Esophagus mucosa (tissue), 1 donor: ENCODE results near the gene GPR34. TPM values are rescaled to one million over a fixed set of nuclear protein-coding genes. Genes with fewer than 3 reads are reported as not detected.
"Not testable (repeated sequence)": the region's sequence is repeated elsewhere in the genome, so short reads cannot be mapped to it uniquely, and the experiment has no call there.

Source experiments
- ATAC-seq: fragments of 200-7000 bp; cut with Tn5 transposase; one replicate; pipeline ENCODE4 v1.9.1; 2020
- total RNA-seq: library from RNA; stranded (reverse); gene quantifications from one replicate; pipeline ENCODE4 v1.2.4, GENCODE V29; 2023
- donor health status: DM: yes; HTN: yes; CAD: no.

Gene GPR34
- total RNA-seq, 1 donor from 2014 or later = 0.40 TPM

DNA sequence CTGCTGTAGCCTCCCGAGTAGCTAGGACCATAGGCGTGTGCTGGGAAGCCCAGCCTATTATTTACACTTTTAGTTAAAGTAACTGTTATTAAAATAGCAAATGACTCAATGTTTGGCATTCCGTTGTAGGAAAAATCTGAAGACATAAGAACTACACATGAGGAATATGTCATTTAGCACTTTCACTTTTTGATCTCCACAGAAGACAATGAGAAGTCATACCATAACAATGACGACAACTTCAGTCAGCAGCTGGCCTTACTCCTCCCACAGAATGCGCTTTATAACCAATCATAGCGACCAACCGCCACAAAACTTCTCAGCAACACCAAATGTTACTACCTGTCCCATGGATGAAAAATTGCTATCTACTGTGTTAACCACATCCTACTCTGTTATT is 6.7 kb downstream of the GPR34 start:
- ATAC-seq = no peak

DNA sequence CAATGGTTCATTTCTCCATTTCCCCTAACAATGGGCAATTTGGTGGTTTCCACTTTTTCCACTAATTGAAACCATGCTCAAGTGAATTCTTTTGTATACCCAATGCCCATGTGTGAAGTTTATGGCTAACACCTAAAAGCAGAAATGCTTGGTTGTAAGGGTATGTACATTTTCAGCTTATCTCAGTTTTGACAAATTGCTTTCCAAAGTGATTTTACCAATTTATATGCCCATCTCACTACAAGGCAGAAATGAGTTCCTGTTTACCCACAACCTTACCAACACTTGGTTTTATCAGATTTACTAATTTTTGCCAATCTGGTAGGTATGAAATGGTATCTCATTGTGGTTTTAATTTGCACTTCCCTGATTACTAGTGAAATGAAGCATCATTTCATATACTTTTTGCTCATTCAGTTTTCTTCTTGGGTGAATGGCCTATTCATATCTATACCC is 14.8 kb downstream of the GPR34 start:
- ATAC-seq = no peak

DNA sequence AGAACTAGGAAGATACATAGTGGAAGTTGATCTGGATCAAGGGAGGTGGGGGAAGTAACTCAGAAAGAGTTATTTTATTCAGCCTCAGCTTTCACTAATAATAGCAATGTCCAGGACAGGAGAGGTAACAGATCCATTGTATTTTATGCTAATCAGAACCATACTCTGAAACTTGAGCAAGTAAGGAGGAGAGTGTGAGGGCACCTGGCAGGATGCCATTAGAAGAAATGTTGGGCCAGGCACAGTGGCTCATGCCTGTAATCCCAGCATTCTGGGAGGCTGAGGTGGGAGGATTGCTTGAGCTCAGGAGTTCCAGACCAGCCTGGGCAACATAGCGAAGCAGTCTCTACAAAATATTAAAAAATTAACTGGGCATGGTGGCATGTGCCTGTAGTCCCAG is 16.3 kb downstream of the GPR34 start:
- ATAC-seq = no peak

DNA sequence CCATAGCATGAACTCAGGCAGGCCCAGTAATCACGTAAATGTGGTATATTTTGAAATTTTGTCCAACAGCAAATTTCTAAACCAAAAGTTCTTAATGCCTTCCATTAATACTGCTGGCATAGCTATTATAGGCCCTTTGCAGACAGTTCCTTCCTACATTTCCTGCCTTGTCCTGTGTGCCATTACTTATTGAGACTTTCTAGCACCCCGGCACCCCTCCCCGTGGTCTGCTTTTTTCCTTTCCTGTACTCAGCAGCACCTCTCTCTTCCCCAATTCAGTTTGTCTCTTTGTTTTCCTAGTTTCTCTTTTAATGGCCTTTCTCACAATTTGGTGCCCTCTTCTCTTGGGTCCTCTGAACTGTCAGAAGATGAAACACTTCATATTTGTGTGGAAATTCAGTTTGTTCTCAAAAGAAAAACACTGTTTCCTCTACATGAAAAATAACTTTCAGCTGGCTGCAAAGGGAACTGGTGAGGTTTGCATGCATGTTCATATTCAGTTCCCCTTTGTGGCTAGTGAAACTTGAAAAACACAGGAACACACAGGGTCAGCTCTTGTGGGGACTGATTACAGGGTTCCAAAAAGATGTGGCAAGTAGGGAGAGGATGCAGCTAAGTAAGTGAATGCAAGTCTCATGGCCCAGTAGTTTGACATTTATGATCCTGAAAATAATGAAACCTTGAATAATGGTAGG is 17.1 kb downstream of the GPR34 start:
- no peak for ATAC-seq

DNA sequence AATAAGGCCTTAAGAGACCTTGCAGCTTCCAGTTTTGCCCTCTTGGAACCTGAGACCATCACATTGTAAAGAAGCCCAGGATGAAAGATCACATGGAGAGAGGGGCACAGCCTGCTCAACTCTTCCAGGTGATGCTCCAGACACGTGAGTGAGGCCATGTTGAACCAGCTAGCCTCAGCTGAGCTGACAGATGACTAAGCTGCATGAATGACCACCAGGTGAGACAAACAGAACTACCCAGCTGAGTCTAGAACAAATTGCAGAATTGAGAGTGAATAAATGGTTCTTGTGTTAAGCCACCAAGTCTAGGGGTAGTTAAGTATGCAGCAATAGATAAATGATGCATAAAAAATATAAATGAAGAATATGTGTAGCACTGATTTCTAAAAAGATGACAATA is 18.4 kb downstream of the GPR34 start:
- ATAC-seq = no peak

DNA sequence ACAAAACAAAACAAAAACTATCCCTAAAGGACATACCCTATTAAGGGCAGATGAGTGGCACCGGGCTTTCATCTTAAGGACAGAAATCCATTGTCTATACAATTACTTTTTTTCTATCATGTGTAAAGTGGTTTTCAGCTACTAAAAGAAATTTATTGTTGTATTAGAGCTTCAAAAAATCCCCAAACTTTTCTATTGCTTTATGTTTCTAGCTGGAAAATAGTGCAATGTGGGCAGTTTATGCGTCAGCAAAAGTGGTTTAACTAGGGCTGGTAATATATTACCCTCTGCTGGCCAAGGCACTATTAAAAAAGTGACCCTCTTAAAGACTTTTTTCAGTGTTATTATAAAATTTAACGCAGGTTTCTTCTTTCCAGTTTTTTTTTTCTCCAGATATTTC is 19.7 kb downstream of the GPR34 start:
- no peak for ATAC-seq

DNA sequence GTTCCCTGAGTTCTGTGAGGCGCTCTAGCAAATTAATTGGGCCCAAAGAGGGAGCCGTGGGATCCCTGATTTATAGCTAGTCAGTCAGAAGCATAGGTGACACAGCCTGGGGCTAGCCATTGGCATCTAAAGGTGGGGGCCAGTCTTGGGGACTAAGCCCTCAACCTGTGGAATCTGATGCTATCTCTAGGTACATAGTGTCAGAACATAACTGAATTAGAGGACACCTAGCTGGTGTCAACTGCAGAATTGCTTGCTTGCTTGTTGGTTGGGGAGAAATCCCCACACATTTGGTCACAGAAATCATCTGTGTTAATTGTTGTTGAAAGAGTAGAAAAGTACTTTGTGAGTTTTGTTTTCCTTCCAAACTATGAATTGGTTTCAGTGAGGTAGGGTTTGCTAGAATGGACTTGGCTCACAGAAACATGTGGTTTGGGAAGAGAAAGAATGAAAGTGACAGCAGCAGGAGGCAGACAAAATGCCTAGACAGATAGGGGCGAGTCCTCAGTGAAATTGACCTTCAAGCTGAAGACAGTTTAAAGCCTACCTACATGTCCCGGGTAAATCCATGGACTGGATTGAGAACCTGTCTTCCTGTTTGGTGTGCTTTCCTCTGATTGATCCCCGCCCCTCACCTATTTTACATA is 22.4 kb downstream of the GPR34 start:
- no peak for ATAC-seq

DNA sequence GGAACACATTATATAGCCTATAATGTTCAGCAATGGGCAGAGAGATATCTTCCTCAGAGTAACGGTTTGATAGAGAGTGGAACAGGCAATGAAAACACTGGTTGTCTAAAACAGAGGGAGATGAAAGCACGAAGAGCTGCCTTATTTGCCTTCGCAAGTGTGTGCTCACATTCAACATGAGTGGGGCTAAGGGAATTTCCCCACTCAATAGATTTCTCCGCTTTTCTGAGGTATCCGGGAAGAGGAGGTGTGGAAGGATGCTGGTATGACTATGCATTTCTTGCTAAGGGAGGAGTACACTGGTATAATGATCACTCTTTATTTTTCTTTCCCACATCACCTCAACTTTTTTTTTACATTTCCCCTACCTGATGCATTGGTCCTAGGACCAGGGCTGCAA is 27.4 kb downstream of the GPR34 start:
- no peak for ATAC-seq

DNA sequence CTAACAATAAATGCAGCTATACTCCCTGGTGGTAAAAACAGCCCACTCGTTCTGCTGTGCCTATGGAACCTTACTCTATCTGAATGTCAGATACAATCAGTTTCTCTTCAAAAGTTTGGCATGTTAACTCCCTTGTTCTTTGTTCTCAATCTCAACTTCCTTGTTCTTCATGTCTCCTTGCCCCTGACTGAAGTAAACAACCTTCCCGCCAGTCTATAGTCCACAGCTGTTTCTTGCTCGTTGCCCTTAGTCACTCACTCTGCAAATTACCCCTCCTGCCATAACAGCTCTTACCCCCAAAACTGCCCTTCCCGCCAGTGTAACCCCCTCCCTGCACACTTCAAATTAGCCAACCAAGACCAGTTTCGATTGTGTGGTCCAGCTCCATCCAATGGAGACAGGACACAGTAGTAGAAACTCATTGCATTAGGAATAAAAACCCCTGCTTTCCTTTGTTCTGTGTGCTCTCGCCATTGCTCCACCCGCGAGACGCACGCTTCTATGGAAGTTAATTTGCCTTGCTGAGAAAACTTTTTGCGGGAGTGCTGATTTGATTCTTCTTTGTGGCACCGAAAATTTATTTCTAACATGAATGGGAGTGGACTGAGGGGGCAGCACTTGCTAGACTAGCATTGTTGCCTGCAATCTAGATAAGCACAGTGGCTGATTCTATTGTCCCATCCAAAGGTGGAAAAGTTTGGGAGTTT is 28.1 kb downstream of the GPR34 start:
- no peak for ATAC-seq

DNA sequence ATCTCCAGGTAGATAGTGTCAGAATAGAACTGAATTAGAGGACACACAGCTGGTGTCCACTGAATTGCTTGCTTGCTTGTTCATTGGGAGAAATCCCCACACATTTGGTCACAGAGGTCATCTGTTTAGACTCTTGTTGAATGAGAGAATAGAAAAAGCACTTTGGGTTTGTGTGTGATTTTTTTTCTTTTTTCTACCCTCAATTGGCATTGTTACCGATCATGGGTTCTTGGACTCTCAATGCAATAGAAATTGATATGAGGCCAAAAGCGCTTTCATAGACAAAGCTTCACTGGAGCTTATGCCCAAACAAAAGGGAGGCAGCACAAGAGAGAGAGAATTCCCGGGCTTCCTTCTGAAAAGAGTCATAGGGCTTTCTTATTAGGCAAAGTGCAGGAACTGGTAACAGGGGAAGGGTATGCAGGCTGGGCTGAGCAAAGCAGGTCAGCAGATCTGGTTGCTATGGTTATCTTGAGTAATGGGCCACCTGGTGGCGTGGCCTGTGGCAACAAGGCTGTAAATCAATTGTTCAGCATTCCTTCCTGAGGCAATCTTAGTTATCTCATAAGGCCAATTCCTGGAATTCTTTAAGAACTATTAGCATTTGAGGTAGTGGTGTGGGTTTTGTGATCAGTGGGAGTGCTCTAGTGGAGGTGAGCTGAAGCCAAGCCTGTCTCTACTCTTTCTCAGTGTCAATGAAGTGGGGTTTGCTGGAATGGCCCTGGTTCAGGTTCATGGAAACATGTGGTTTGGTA is 29.9 kb downstream of the GPR34 start:
- no peak for ATAC-seq

DNA sequence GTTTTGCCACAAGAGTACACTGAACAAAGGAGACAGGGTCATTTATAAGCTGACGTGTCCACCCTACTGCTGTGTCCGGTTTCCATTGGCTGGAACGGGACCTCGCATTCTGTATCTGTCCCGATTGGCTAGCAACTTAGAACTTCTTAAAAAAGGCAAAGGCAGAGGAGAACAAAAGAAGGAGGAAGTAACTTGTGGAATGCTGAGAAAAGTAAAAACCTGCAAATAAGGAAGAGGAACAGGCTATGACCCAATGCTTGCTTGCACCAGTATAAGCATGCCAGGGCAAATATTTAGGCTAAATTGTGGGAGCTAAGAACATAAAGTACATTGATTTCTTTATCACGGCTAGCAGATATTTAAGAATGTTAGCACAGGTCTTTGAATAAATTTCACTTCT is 30.8 kb downstream of the GPR34 start:
- not testable (repeated sequence) for ATAC-seq

DNA sequence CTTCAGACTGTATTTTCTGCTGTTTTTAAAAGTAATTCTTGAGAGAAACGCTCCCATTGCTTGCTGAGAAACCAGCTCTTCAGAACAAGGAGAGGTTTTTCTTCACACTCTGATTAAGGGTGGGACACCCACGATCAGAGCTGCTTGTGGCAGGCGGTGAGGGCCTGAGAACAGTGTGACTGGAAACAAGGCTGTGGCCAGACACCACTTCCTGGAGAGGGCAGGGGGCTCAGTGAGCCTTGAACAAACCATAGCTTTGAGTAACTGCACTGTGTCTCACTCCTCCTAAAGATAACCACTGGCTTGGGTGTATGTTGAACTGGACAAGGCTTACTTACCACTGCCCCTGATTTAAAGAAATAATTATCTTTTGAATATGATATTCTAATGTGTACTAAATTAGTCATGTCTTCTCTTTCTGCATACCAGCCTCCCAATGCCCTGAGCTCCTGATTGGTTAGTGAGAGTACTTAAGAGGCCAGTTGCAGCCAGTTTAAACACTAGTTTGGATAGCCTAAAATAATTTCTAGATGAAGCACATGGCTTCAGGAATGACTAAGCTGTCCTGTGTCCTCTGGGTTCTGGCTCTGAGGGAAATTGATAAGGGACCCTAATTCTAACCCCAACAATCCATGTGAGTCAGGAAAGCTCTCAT is 31.5 kb downstream of the GPR34 start:
- ATAC-seq = peak; percentile 65

DNA sequence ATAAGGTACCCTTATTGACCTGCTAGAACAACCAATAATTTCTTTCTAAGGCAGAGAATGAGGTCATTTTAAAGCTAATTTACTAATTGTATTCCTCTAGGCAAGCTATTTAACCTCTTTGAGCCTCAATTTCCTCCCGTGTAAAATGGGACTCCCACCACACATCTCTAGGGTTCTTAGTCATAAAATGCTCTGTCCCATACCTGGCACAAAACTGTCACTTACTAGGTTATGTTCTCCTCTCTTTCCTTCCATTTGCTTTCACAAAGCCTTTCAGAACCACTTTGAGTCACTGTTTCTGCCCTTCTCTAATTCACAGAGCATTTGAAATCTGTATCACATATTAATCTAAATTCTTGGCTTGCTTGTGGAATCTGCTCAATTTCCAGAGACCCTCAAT is 32.8 kb downstream of the GPR34 start:
- ATAC-seq = no peak

DNA sequence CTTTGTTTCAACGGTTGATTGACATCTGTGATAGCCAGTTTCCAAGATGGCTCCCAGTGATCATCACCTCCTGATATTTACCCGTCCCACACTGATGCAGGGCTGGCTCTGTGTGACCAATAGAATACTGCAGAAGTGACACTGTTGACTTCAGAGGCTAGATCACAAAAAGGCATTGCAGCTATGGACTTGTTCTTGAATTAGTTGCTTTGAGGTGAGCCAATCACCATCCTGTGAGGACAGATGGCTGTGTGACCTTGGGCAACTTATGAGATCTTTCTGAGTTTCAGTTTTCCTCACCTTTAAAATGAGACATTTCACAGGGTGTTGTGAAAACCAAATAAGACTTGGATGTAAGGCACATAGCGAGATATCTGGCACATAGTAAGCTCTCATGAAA is 33.4 kb downstream of the GPR34 start:
- no peak for ATAC-seq

DNA sequence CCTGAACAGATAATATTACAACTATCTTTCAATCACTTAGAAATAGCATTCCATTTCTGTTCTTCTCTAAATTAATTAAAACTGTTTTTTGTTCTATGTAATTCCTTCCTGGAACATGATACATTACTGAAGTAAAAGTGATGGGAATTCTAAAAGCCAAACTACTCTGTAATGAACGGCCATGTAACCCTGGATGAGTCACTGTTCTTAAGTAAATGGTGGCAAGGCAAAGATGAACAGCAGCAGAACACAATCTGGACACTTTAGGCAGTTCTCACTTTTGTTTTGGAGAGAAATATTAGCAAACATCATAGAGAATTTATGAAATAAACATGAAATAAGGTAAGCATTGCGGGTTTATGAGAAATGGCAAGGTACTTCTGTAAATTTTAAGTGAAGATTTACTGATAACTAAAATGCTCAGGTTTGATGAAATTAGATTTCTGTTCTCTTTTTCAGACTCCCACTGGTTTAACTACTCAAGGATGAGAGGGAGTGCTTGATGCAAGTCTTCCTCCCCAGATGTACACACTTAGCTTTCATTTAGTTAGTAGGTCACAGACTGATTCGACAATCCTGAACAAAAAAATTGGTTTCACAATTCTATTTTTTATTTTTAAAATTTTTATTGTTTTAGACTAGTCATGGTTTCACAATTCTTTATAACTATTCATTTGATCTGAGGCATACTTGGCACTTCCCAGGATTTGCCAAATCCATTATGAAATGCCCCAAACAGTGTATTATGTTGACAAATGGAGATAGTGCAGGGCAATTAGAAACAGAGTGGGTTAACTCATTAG is 34.2 kb downstream of the GPR34 start:
- no peak for ATAC-seq

DNA sequence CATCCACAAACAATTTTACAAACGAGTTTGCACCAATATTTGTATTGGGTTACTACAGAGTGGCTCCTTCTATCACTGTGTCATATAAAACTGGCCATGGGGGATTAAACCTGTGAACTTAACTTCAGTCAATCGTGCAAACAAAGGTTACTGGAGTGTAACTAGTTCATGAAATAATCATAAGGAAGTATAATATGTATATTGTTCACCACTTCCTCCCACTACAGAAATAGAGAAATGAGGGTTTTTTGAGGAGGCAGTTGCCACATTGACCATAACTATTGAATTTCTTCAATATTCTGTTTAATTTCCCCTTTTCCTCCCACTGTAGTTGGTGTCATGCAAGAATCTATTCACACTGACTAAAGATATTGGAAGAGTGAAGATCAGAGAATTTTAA is 35.1 kb downstream of the GPR34 start, which contains the start of gene GPR82:
Gene GPR82 (plus strand): TSS at position 356 of the 400 bp plus-strand sequence. CDS start 2,846 bp downstream, outside the sequence.
- peak; percentile 47 for ATAC-seq

DNA sequence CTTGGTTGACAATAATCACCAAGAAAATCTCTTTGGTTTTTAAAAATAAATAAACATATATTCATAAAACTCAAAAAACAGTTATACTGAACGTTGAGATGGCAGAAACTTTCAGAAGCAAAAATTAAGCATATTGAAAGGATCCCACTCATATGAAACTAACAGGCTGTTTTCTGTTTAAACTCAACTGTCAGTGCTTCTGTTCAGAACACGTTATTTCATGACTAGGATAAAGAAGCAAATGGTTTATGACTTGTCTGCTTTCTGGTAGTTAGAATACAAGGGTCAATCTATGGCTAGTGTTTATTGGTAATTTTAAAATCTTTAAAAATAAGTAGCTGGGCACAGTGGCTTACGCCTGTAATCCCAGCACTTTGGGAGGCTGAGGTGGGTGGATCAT is 39.4 kb downstream of the GPR34 start:
- ATAC-seq = no peak

DNA sequence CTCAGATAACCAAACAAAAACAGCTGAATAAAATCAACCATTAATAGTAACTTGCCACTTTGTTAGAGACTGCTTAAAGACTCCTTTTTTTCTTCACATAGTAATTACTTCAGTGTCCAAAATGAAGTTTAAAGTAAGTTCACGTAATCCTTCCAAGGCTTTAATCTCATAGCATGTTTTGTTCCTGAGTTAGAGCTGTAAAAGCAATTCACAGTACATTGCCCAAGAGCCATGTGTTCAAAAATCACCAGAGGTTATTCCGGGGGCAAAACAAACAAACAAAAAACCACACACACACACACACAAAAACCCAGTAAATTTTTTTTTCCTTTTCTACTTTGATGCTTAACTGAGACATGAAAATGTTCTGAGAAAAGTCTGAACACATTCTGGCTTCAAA is 41.3 kb downstream of the GPR34 start:
- ATAC-seq = no peak

DNA sequence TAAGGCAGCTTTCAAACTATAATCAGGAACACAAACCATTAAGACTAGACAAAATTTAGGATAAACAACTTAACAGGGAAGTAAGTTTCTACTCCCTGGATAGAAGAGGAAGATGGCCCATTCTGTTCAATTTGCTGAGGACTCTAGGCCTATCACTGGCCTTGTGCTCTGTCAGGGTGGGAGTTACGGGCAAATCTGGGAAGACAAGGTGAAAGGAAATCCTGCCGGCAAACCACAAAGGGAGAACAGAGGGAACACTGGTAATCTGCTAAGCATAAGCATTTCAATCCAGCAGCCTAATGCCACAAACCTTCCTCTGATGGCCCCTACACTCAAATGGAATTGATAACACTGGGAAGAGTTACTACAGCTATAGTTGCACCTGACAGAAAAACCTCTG is 43.5 kb downstream of the GPR34 start:
- ATAC-seq = no peak

DNA sequence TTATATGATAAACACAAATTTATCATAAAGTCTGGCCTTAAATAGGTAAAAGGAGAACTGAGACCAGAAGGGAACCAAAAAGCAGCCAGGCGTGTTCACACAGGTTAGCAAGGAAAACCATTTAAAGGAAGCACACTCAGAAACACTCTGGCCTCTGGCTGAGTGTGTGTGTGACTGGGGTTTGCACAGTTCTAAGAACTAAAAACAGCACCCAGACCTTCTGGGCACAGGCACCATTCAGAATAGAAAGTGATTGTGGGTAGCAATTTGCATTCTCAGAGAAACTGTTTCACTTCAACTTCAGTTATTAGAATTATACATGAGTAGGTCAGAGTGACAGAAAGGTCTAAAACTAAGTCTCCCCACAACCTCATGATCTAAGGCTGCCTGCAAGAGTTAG is 45.2 kb downstream of the GPR34 start:
- peak; percentile 74 for ATAC-seq

DNA sequence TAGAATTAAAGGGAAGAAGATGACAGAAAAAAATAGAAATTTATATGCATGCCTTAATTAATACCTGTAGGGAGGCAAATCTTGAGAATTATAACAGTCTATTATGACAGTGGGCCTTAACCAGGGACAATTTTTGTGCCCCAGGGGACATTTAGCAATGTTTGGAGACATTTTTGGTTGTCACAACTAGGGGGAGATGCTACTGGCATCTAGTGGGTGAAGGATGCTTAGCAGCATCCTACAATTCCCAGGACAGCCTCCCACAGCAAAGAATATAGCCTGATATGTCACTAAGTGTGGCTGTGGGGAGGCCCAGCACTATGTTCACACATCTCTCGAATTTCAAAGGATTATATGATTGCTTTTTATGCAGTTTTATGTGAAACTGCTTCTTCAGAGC is 45.8 kb downstream of the GPR34 start:
- ATAC-seq = peak; percentile 35

DNA sequence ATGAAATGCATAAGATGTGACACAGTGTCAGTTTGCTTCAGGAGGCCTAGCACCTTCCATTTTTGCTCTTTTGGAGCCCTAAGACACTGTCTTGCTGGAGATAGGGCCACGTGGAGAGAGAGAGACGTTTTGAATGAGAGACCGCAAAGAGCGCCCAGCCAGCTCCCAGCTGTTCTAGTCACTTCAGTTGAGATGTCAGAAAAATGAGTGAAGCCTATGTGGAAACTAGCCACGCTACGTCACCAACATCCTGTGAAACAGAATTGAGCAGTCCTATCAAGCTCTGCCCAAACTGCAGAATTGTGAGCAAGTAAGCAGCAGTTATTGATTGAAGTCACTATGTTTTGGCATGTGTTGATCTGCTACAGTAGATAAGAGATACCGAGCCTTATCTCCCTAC is 48.3 kb downstream of the GPR34 start:
- ATAC-seq = no peak
